PC-3 (cell line): Measurements from ENCODE around the gene EMP1. TPM values are rescaled to one million over a fixed set of nuclear protein-coding genes. Genes with fewer than 3 reads are reported as not detected.

Experiments used
- ATAC-seq: fragments of 200-7000 bp; cut with Tn5 transposase; 2 replicates; pipeline ENCODE4 v1.9.1; 2020; ENCODE audit warnings: mild to moderate bottlenecking, moderate library complexity
- BruUV-seq: library from RNA; stranded (reverse); fragments of 400-500 nt; replicated peaks from 2 replicates; lab custom pipeline; 2021; lab: Mats Ljungman, UMichigan
- CTCF ChIA-PET: fragments of 300-600 bp; sonication (Branson Sonifier 250); formaldehyde crosslinking; loops from one replicate; lab custom pipeline; 2022; ENCODE audit warnings: antibody characterized with exemption; lab: Charles Lee
- POLR2A ChIA-PET: fragments of 300-600 bp; sonication (Branson Sonifier 250); formaldehyde crosslinking; loops from one replicate; lab custom pipeline; 2022; ENCODE audit warnings: antibody characterized with exemption; ENCODE audit not compliant: unreplicated experiment; lab: Charles Lee
- DNase-seq: peaks from one replicate; pipeline ENCODE4 v3.0.0-alpha.2; 2015
- H2AFZ ChIP-seq: fragments of 300-600 bp; sonication (generic); 2 replicates; pipeline ENCODE4 v1.6.0; 2016; ENCODE audit warnings: antibody characterized with exemption, low read length
- H3F3A ChIP-seq: fragments of 300-600 bp; sonication (generic); one replicate; pipeline ENCODE4 v1.6.0; 2017; ENCODE audit warnings: antibody characterized with exemption, low read length, control low read depth, mild to moderate bottlenecking; ENCODE audit not compliant: unreplicated experiment
- H3K27ac ChIP-seq: fragments of 300-600 bp; sonication (generic); 2 replicates; pipeline ENCODE4 v1.5.1; 2016; ENCODE audit warnings: mild to moderate bottlenecking, low read length
- H3K27me3 ChIP-seq: fragments of 300-600 bp; sonication (generic); 2 replicates; pipeline ENCODE4 v1.6.1; 2016; ENCODE audit warnings: low read length, mixed read lengths
- H3K36me3 ChIP-seq: fragments of 300-600 bp; sonication (generic); 2 replicates; pipeline ENCODE4 v1.6.1; 2016; ENCODE audit warnings: low read depth, mixed run types, low read length, mixed read lengths
- H3K4me1 ChIP-seq: fragments of 300-600 bp; sonication (generic); 2 replicates; pipeline ENCODE4 v1.5.1; 2016; ENCODE audit warnings: low read length; ENCODE audit not compliant: insufficient read depth
- H3K4me2 ChIP-seq: fragments of 300-600 bp; sonication (generic); 2 replicates; pipeline ENCODE4 v1.6.0; 2016; ENCODE audit warnings: low read length
- H3K4me3 ChIP-seq: fragments of 300-600 bp; sonication (generic); 2 replicates; pipeline ENCODE4 v1.5.1; 2016; ENCODE audit warnings: mild to moderate bottlenecking, low read length, mixed read lengths
- H3K79me2 ChIP-seq: fragments of 300-600 bp; sonication (generic); 2 replicates; pipeline ENCODE4 v1.6.1; 2017; ENCODE audit warnings: low read length, mixed read lengths
- H3K9ac ChIP-seq: fragments of 300-600 bp; sonication (generic); 2 replicates; pipeline ENCODE4 v1.6.0; 2016; ENCODE audit warnings: mild to moderate bottlenecking, low read length
- H3K9me2 ChIP-seq: fragments of 300-600 bp; sonication (generic); replicated peaks from 2 replicates; pipeline ENCODE4 v1.6.1; 2016; ENCODE audit warnings: mixed run types, low read length, mixed read lengths
- H3K9me3 ChIP-seq: fragments of 300-600 bp; sonication (generic); 2 replicates; pipeline ENCODE4 v1.6.1; 2016; ENCODE audit warnings: low read length, mixed read lengths
- H4K20me1 ChIP-seq: fragments of 300-600 bp; sonication (generic); 2 replicates; pipeline ENCODE4 v1.6.1; 2016; ENCODE audit warnings: low read length, mixed read lengths
- EZH2 ChIP-seq: fragments of 300-600 bp; sonication (generic); IDR thresholded peaks from one replicate; pipeline ENCODE4 v1.6.1; 2017; ENCODE audit warnings: antibody characterized with exemption, mild to moderate bottlenecking, low read length; ENCODE audit not compliant: unreplicated experiment
- EZH2phosphoT487 ChIP-seq: fragments of 300-600 bp; sonication (generic); IDR thresholded peaks from 2 replicates; pipeline ENCODE4 v1.6.1; 2018; ENCODE audit warnings: mild to moderate bottlenecking, antibody characterized with exemption, low read length, borderline replicate concordance
- intact Hi-C: fragments of 100-400 bp; cut with micrococcal nuclease; formaldehyde crosslinking; loops from 2 replicates; pipeline ENCODE4 v1.9.0; 2023
- total RNA-seq: library from RNA; depleted of rRNA; stranded (reverse); fragments of >200 nt; gene quantifications from 2 replicates; pipeline ENCODE4 v1.2.3, GENCODE V29; 2014
- TF ChIP-seq, protein P1 (sequence below): fragments of 300-600 bp; sonication (generic); conservative IDR thresholded peaks from 2 replicates; pipeline ENCODE4 v1.5.1; 2017; ENCODE audit warnings: antibody characterized with exemption, low read depth, mild to moderate bottlenecking, low read length

The EMP1 gene
- total RNA-seq, 1 experiment from 2014 or later, result 158 TPM

DNA sequence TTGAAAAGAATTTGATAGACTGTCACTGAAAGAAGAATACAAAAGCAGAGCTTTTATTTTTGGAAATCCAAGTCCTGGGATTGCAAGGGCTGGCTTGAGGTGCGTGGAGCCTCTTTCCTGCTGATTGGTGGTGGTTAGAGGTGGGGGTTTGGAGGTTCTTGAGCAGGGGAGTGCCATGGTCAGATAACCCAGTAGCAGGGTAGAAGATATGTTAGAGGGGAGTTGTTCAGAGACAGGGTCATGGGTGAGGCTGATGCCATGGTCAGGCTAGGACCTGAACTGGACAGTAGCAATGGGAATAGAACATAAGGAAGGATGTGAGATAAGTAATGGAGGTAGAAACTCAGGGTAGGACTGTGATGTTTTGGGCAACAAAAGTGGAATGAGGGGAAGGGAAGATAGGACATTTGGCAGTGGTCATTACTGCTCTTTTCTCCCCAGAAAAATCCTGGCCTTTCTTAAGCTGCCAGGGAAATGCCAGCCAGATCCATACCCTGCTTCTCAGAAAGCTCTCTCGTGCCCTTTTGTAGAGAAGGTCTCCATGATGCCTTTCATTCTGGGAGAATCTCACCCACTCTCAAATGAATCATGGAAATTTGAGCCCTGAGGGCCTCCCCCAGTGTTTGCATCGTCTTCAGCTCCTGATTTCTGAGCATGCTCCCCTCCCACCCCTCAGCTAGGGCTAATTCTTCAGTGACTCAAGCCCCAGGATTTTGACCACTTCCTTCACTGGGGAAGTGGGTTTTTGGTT, 9.5 kb downstream of the EMP1 start:
- Histone ChIP-seq H3K36me3 (peaks cover 26% of the 10 kb centered on the region; the same call in 1 of the 2 replicates), H3K27me3 (no peaks in the 10 kb centered on the region), H3K4me2 (peak overlapping the region; percentile 75), H3K4me3 (no peak overlapping the region), H3K9me2 (no peaks in the 10 kb centered on the region), H3K27ac (peak overlapping the region; percentile 91), H4K20me1 (peaks cover 28% of the 10 kb centered on the region), H3K79me2 (peaks cover 84% of the 10 kb centered on the region), H2AFZ (no peak overlapping the region), H3F3A (peaks cover 9% of the 10 kb centered on the region), H3K9ac (peak overlapping the region; percentile 41), H3K4me1 (peaks cover 75% of the 10 kb centered on the region), H3K9me3 (no peaks in the 10 kb centered on the region)
- ChIA-PET CTCF (interaction anchor here (0.6 to 1.0 kb wide), 2 partner anchors 108 to 305 kb away, joined by 3 to 6 read pairs; no protein-coding TSS in a partner anchor), POLR2A (interaction anchor here (0.6 to 1.3 kb wide), 4 partner anchors 9 to 1378 kb away, joined by 3 to 36 read pairs (median 5); partner anchors contain the start of gene EMP1)
- DNase-seq (peak; percentile 98), ATAC-seq (peak; percentile 76)
- intact Hi-C loops, result loop anchor here (1.0 to 5.0 kb wide), 4 partner anchors 9 to 204 kb away; partner anchors contain the start of gene HEBP1
- TSS peak; percentile 97 for BruUV-seq
- no peak for TF ChIP-seq EZH2
- TF ChIP-seq, protein P1, sequence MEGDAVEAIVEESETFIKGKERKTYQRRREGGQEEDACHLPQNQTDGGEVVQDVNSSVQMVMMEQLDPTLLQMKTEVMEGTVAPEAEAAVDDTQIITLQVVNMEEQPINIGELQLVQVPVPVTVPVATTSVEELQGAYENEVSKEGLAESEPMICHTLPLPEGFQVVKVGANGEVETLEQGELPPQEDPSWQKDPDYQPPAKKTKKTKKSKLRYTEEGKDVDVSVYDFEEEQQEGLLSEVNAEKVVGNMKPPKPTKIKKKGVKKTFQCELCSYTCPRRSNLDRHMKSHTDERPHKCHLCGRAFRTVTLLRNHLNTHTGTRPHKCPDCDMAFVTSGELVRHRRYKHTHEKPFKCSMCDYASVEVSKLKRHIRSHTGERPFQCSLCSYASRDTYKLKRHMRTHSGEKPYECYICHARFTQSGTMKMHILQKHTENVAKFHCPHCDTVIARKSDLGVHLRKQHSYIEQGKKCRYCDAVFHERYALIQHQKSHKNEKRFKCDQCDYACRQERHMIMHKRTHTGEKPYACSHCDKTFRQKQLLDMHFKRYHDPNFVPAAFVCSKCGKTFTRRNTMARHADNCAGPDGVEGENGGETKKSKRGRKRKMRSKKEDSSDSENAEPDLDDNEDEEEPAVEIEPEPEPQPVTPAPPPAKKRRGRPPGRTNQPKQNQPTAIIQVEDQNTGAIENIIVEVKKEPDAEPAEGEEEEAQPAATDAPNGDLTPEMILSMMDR, result no peak
- TF ChIP-seq EZH2phosphoT487, result no peak

DNA sequence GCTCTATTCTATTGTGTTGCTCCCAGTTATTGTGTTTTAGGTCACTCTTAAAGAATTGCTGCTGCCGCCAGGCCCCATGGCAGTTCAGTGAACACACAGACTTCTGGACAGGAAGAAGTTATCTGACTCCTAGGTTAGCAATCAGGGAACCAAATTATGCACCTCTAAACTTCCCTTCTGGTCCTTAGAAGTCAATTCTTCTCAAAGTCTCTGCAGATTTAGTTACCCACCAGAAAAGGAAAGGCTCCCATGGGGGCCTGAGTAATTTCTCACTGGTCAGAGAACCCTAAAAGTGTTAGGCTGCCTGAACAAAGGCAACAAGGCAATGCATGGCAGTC, 10.0 kb downstream of the EMP1 start:
- DNase-seq (no peak), ATAC-seq (no peak)
- Histone ChIP-seq H3K36me3 (peaks cover 24% of the 10 kb centered on the region; the same call in 1 of the 2 replicates), H3K9ac (peak overlapping the region; percentile 63), H3K79me2 (peaks cover 80% of the 10 kb centered on the region), H3K4me1 (peaks cover 80% of the 10 kb centered on the region), H4K20me1 (peaks cover 23% of the 10 kb centered on the region), H3K27me3 (no peaks in the 10 kb centered on the region), H3F3A (peaks cover 9% of the 10 kb centered on the region), H3K27ac (peak overlapping the region; percentile 91), H3K4me3 (no peak overlapping the region), H3K9me2 (no peaks in the 10 kb centered on the region), H3K9me3 (no peaks in the 10 kb centered on the region), H2AFZ (no peak overlapping the region), H3K4me2 (peak overlapping the region; percentile 75)
- no TSS peak for BruUV-seq
- TF ChIP-seq EZH2, result no peak
- TF ChIP-seq, protein P1, result no peak
- TF ChIP-seq EZH2phosphoT487, result no peak
- ChIA-PET CTCF (interaction anchor here (0.6 to 1.0 kb wide), 2 partner anchors 108 to 305 kb away, joined by 3 to 6 read pairs; no protein-coding TSS in a partner anchor), POLR2A (interaction anchor here (0.6 to 1.3 kb wide), 4 partner anchors 9 to 1377 kb away, joined by 3 to 36 read pairs (median 5); partner anchors contain the start of gene EMP1)
- intact Hi-C loops, result loop anchor here (1.0 to 5.0 kb wide), 4 partner anchors 9 to 204 kb away; partner anchors contain the start of gene HEBP1
